NCI-H460 (cell line): ENCODE data around the gene FHIP2A. TPM values are rescaled to one million over a fixed set of nuclear protein-coding genes. Genes with fewer than 3 reads are reported as not detected.
"Not testable (repeated sequence)": the region's sequence is repeated elsewhere in the genome, so short reads cannot be mapped to it uniquely, and the experiment has no call there.

ENCODE experiments used
- DNase-seq: peaks from one replicate; pipeline ENCODE4 v3.0.0-alpha.2; 2016; ENCODE audit warnings: low read depth; ENCODE audit errors: extremely low read depth
- total RNA-seq: library from RNA; depleted of rRNA; stranded (reverse); fragments of >200 nt; shearing (Covaris generic); gene quantifications from 2 replicates; pipeline ENCODE4 v1.2.3, GENCODE V29; 2014; rRNA removed

Gene FHIP2A
- total RNA-seq, 1 experiment from 2014 or later = 20.0 TPM

- no peak for DNase-seq
These were observed 35.1 kb downstream of the FHIP2A start for GRCh38 chr10:114856544-114857287.

- DNase-seq = not testable (repeated sequence)
These were observed 35.6 kb downstream of the FHIP2A start for GRCh38 chr10:114857288-114857565.

GRCh38 chr10:114857922-114858629, 36.5 kb downstream of the FHIP2A start:
- DNase-seq = no peak

- DNase-seq = no peak
These were observed 37.6 kb downstream of the FHIP2A start for GRCh38 chr10:114859222-114859621.

- DNase-seq = no peak
These were observed 40.9 kb downstream of the FHIP2A start for GRCh38 chr10:114862456-114862855.

GRCh38 chr10:114867365-114867764, 45.8 kb downstream of the FHIP2A start:
- DNase-seq = no peak

GRCh38 chr10:114868870-114869519, 47.4 kb downstream of the FHIP2A start:
- no peak for DNase-seq

GRCh38 chr10:114869520-114869892, 47.9 kb downstream of the FHIP2A start:
- DNase-seq = no peak

- no peak for DNase-seq
These were observed 48.9 kb downstream of the FHIP2A start for GRCh38 chr10:114870486-114870885.

- DNase-seq = no peak
These were observed 49.8 kb downstream of the FHIP2A start for GRCh38 chr10:114871379-114871778.

Other genes starting within 250 kb of the FHIP2A start
- 28.2 and 30.2 TPM in 2 replicates for gene ABLIM1, start 163.5 kb upstream of the FHIP2A start, total RNA-seq
- gene TRUB1, start 116.4 kb downstream of the FHIP2A start, total RNA-seq = 57.8 and 59.4 TPM in 2 replicates